ENCODE measurements around the gene SESN3. TPM values are rescaled to one million over a fixed set of nuclear protein-coding genes. Genes with fewer than 3 reads are reported as not detected.

Gene SESN3
- total RNA-seq, 1 experiment from 2014 or later = 28.2 TPM

GRCh38 chr11:95242091-95242844, 11.3 kb upstream of the SESN3 start:
- intact Hi-C loops (cut with micrococcal nuclease; ENCODE audit: unreplicated experiment) = loop anchor here (2.0 kb wide), 1 partner anchor 57 kb away; no protein-coding TSS in a partner anchor
- H3K4me3 Mint-ChIP-seq (ENCODE audit: unreplicated experiment) = no peak overlapping the region
- POLR2A ChIA-PET = interaction anchor here (2.8 kb wide), 1 partner anchor 11 kb away, joined by 17 read pairs; the partner anchor contains the start of gene SESN3
- H3K4me1 Mint-ChIP-seq (ENCODE audit: low read depth, unreplicated experiment) = peaks cover 31% of the 10 kb centered on the region
- DNase-seq = no peak
- no TSS peak for BruUV-seq (replicated peaks)
- H3K4me1 ChIP-seq = peaks cover 45% of the 10 kb centered on the region
- no peaks in the 10 kb centered on the region for H3K27me3 ChIP-seq (replicated peaks; ENCODE audit: control insufficient read depth, insufficient read depth, low read length)
- no peaks in the 10 kb centered on the region for H3K27me3 Mint-ChIP-seq (ENCODE audit: insufficient read depth, unreplicated experiment)
- no peaks in the 10 kb centered on the region for H3K36me3 ChIP-seq (ENCODE audit: control insufficient read depth, insufficient read depth, low read length)
- CTCF ChIA-PET = interaction anchor here (1.0 kb wide), 1 partner anchor 11 kb away, joined by 3 read pairs; the partner anchor contains the start of gene SESN3
- TF ChIP-seq CTCF (IDR thresholded peaks at IDR 0.05; ENCODE audit: insufficient read depth in 1 of 2, low read depth in 1 of 2, low read length in 1 of 2, severe bottlenecking in 1 of 2, unreplicated experiment in 1 of 2) = no peak
- no peak overlapping the region for H3K4me3 ChIP-seq (ENCODE audit: low read depth, low read length)
- no peaks in the 10 kb centered on the region for H3K9me3 Mint-ChIP-seq (ENCODE audit: unreplicated experiment)
- no peaks in the 10 kb centered on the region for H3K9me3 ChIP-seq
- H3K27ac Mint-ChIP-seq (ENCODE audit: unreplicated experiment) = peak overlapping the region; percentile 72
- no peaks in the 10 kb centered on the region for H3K36me3 Mint-ChIP-seq (ENCODE audit: insufficient read depth, unreplicated experiment)

- H3K9me3 ChIP-seq = no peaks in the 10 kb centered on the region
- TF ChIP-seq CTCF (IDR thresholded peaks at IDR 0.05; ENCODE audit: insufficient read depth in 1 of 2, low read depth in 1 of 2, low read length in 1 of 2, severe bottlenecking in 1 of 2, unreplicated experiment in 1 of 2) = no peak
- no peak for DNase-seq
- no peaks in the 10 kb centered on the region for H3K27me3 ChIP-seq (replicated peaks; ENCODE audit: control insufficient read depth, insufficient read depth, low read length)
- POLR2A ChIA-PET = no interaction called here
- H3K4me3 ChIP-seq (ENCODE audit: low read depth, low read length) = no peak overlapping the region
- no peaks in the 10 kb centered on the region for H3K36me3 ChIP-seq (ENCODE audit: control insufficient read depth, insufficient read depth, low read length)
- CTCF ChIA-PET = interaction anchor here (1.0 kb wide), 1 partner anchor 10 kb away, joined by 3 read pairs; the partner anchor contains the start of gene SESN3
- Mint-ChIP-seq H3K36me3 (ENCODE audit: insufficient read depth, unreplicated experiment) (no peaks in the 10 kb centered on the region), H3K27ac (ENCODE audit: unreplicated experiment) (peak overlapping the region; percentile 72), H3K4me3 (ENCODE audit: unreplicated experiment) (no peak overlapping the region), H3K4me1 (ENCODE audit: low read depth, unreplicated experiment) (peaks cover 31% of the 10 kb centered on the region), H3K9me3 (ENCODE audit: unreplicated experiment) (no peaks in the 10 kb centered on the region), H3K27me3 (ENCODE audit: insufficient read depth, unreplicated experiment) (no peaks in the 10 kb centered on the region)
- intact Hi-C loops (cut with micrococcal nuclease; ENCODE audit: unreplicated experiment) = loop anchor here (2.0 kb wide), 1 partner anchor 57 kb away; no protein-coding TSS in a partner anchor
- BruUV-seq (replicated peaks) = no TSS peak
- peaks cover 45% of the 10 kb centered on the region for H3K4me1 ChIP-seq
These were observed 10.7 kb upstream of the SESN3 start for GRCh38 chr11:95241681-95242081.

DNA sequence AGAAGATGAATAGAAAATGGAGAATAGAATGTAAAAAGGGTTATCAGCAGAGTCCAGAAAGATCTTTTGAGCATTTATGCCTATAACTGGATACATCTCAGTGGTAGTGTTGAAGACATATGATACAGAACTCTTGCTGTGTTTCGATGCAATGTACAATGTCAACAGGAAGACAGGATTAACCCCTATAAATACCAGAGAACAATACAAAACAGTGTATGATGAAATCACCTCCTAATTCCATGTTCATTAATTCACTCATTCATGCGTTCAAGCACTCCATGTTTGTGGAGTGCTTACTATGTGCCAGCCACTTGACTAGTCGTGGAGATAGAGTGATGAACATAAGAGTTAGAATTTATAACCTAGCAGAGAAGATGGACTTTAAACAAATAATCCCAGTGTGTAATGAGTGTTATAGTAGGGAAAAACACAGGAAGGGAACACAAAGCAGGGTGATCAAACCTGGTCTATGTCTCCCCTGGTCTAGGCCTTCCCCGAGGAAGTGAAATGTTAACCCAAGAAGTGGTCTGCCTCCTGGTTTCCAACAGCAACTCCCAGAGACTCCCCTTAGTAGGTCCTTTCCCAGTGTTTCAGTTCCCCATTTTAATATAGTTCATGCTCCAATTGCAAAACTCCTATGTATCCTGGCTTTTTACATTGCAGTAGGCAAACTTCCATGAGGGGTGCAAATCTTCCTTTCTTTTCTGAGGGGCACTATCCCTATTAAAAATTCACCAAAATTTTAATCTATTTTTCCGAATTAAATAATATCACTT, 9.1 kb upstream of the SESN3 start:
- BruUV-seq (replicated peaks) = no TSS peak
- intact Hi-C loops (cut with micrococcal nuclease; ENCODE audit: unreplicated experiment) = no loop called here
- Mint-ChIP-seq H3K27ac (ENCODE audit: unreplicated experiment) (no peak overlapping the region), H3K4me3 (ENCODE audit: unreplicated experiment) (no peak overlapping the region), H3K36me3 (ENCODE audit: insufficient read depth, unreplicated experiment) (no peaks in the 10 kb centered on the region), H3K4me1 (ENCODE audit: low read depth, unreplicated experiment) (peaks cover 24% of the 10 kb centered on the region), H3K27me3 (ENCODE audit: insufficient read depth, unreplicated experiment) (no peaks in the 10 kb centered on the region), H3K9me3 (ENCODE audit: unreplicated experiment) (no peaks in the 10 kb centered on the region)
- TF ChIP-seq CTCF (IDR thresholded peaks at IDR 0.05; ENCODE audit: insufficient read depth in 1 of 2, low read depth in 1 of 2, low read length in 1 of 2, severe bottlenecking in 1 of 2, unreplicated experiment in 1 of 2) = no peak
- Histone ChIP-seq H3K9me3 (no peaks in the 10 kb centered on the region), H3K4me1 (peaks cover 35% of the 10 kb centered on the region), H3K4me3 (ENCODE audit: low read depth, low read length) (no peak overlapping the region), H3K36me3 (ENCODE audit: control insufficient read depth, insufficient read depth, low read length) (no peaks in the 10 kb centered on the region), H3K27me3 (replicated peaks; ENCODE audit: control insufficient read depth, insufficient read depth, low read length) (no peaks in the 10 kb centered on the region)
- POLR2A ChIA-PET = no interaction called here
- CTCF ChIA-PET = no interaction called here
- no peak for DNase-seq
